ENCODE data around the gene PTPRM.
"Not testable (repeated sequence)": the region's sequence is repeated elsewhere in the genome, so short reads cannot be mapped to it uniquely, and the experiment has no call there.

Gene PTPRM

DNA sequence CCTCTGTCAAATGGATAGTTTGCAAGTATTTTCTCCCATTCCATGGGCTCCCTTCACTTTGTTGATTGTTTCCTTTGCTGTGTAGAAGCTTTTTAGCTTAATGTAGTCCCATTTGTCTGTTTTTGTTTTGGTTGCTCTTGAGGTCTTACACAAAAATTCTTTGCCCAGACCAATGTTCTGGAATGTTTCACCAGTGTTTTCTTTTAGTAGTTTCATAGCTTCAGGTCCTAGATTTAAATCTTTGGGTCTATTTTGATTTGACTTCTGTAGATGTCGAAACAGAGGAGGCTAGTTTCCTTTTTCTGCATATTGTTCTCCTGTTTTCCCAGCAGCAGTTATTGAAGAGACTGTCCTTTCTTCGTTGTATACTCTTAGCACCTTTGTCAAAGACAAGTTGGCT is 351.6 kb downstream of the PTPRM start:
- no peak for DNase-seq

DNA sequence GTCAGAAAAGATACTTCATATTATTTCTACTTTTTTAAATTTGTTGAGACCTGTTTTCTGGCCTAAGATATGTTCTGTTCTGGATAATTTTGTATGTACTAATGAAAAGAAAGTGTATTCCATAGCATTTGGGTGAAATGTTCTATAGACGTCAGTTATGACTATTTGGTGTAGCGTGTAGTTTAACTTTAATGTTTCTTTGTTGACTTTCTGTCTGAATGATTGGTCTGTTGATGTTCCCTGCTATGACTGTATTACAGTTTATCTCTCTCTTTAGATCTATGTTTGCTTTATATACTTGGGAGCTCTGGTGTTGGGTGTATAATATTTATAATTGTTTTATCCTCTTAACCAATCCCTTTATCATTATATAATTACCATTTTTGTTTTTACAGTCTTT is 352.4 kb downstream of the PTPRM start:
- no peak for DNase-seq

GRCh38 chr18:7921938-7922587 is 354.9 kb downstream of the PTPRM start:
- DNase-seq, result no peak

DNA sequence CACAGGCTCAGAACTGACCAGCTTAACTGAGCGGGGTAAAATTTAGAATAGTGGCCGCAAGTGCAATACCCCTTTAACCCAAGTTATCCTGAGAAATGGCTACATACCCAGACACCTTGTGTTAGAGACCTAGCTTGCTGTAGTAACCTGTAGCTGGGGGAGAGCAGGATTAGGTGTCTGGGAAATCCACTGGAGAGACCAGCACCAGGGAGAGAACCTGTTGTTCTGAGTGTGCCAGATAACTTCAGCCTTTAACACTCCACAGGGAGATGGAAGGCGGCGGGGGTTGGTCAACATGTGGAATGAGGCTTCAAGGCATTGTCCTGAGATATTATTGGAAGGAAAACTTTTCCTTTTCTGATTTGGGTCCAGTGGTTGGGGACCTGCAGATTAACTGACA is 356.0 kb downstream of the PTPRM start:
- DNase-seq, result no peak

- DNase-seq, result peak; percentile 40
These were observed 357.5 kb downstream of the PTPRM start for GRCh38 chr18:7924616-7925015.

DNA sequence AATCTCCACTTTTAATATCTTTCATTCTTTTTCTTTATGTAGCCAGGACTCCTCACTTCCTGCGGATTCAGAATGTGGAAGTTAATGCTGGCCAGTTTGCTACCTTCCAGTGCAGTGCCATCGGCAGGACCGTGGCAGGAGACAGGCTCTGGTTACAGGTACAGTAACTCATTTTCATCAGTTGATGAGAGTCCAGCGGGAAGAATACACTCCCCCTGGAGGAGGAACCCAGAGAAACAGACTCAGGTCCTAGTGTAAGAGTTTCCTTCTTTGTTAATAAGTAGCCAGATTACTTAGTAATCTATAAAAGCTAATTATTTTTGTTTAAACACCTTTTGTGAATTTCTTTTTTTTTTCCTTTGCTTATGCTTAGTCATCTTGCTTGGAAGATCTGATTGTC is 359.4 kb downstream of the PTPRM start:
- DNase-seq, result no peak

GRCh38 chr18:7927119-7927518 is 360.0 kb downstream of the PTPRM start:
- DNase-seq, result no peak

- DNase-seq, result no peak
These were observed 364.6 kb downstream of the PTPRM start for GRCh38 chr18:7931763-7932162.

GRCh38 chr18:7937268-7937667 is 370.2 kb downstream of the PTPRM start:
- no peak for DNase-seq

- no peak for DNase-seq
These were observed 372.4 kb downstream of the PTPRM start for GRCh38 chr18:7939521-7939920.

DNA sequence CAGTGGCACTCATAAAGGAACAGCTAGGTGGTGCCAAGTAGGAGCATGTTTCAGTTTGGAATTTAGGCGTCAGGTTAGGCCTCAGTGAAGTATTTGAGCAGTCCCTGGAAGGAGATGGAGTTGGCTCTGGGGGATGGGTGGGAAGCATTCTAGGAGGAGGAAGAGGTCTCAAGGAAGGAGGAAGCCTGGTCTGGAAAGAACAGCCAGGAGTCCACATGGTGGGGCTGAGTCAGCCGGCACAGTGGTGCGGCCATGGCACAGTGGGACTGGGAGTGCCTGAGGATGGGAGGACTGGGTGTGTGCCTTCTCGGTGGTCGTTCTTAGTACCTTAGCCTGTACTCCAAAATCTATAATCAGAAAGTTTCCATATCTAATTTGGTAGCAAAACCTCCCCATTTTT is 373.3 kb downstream of the PTPRM start:
- DNase-seq, result no peak

GRCh38 chr18:7940971-7941370 is 373.9 kb downstream of the PTPRM start:
- DNase-seq, result no peak

GRCh38 chr18:7941533-7941932 is 374.4 kb downstream of the PTPRM start:
- DNase-seq, result no peak

DNA sequence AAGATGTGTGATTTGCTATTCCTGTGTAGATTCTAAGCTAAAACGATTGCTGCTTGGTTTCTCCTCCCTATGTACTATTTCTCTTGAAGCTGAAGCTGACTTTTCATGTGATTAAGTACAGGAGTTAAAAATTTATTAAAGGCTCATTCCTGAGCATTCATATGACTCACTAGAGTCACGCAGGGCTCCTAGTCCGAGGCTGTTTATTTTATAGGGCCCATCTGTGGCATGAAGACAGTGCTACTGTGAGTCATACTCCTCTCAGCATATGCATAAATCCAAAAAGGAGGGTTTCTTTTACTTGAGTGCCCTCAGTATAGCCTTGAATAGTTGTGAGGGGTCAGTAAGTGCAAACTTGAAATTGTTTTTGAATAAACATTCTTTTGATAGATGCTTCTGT is 378.8 kb downstream of the PTPRM start:
- no peak for DNase-seq

GRCh38 chr18:7946734-7947377 is 379.7 kb downstream of the PTPRM start:
- DNase-seq, result no peak

GRCh38 chr18:7950380-7951136 is 383.4 kb downstream of the PTPRM start:
- no peak for DNase-seq

DNA sequence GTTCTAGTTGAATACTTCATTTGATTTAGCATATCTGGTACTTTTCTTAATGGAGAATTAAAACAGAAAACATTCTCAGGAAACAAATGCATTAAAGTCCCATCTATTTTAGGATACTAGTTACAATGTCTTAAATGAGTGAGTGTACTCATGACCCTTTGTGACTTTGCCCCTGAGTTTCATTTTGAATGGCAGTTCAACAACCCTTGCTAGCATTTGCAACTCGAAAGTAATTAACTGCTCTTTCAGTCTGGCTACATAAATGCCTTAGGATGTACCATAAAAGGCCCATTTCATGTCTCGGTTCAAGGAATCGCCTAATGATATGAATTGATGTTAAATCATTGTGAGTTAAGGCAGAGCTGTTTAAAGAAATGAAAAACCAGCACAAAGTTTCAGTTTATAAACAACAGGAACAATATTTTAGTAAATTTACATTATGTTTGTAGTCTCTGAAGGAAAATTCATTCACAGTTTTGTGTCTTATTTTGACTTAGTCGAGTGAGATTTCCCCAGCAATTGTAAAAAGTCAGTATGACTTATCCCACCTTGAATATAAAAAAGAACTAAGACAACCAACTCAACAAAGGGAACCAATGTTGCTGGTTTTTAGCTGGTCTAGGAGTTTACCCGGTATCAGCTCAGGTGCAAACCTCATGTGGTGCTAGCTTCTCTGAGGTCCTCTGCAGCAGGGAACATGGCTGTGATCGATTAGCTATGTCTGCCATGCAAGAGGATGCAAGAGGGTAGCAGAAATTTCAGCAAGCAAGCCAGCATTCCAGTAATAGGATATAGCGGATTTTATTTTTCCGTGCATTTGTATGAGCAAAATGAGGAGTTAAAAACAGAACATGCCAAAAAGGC is 386.2 kb downstream of the PTPRM start:
- no peak for DNase-seq

DNA sequence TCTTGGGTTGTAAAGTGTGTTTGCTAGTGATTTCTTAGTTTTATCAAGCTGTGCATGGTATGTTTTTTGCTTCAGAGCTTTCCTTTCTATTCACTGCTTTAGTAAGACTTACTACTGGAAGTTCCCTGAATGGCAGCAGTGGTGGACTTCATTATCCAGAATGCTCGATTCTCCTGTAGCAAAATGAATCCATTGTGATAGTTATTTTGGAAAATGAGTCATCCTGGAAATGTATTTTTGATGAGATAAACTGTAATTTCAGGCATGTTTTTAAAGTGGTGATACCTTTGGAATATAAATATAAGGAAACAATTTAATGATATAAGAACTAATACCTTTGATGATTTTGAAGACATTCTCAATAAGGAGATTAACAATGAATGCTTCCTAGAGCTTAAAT is 387.1 kb downstream of the PTPRM start:
- no peak for DNase-seq

- DNase-seq, result no peak
These were observed 388.1 kb downstream of the PTPRM start for GRCh38 chr18:7955175-7955574.

GRCh38 chr18:7957297-7957696 is 390.2 kb downstream of the PTPRM start:
- no peak for DNase-seq

GRCh38 chr18:7958081-7958896 is 391.2 kb downstream of the PTPRM start:
- no peak for DNase-seq

- no peak for DNase-seq
These were observed 391.7 kb downstream of the PTPRM start for GRCh38 chr18:7958897-7959146.

GRCh38 chr18:7966682-7967081 is 399.6 kb downstream of the PTPRM start:
- not testable (repeated sequence) for DNase-seq
